Measurements from ENCODE around the gene GALNT17. TPM values are rescaled to one million over a fixed set of nuclear protein-coding genes. Genes with fewer than 3 reads are reported as not detected.

The GALNT17 gene
- total RNA-seq, 2 experiments from 2014 or later = not detected

DNA sequence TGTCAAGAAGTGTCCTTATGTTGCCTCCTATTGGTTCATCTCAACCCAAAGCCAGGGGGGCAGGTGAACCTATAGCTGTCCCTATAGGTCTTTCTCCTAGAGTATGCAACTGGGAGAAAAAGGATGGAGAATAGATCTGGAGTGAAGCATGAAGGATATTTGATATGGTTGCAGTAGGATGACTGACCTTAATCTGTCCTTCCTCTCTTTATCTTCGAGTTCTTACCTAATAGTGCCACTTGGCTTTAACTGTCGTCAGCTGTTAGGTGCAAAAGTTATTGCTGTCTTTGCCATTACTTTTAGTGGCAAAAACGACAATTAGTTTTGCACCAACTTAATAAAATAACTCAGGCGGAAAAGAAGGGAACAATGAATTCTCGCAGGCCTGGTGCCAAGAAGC lies 196.0 kb downstream of the GALNT17 start:
- Mint-ChIP-seq H3K4me3 (no peak overlapping the region), H3K27me3 (no peaks in the 10 kb centered on the region), H3K27ac (no peak overlapping the region), H3K4me1 (no peaks in the 10 kb centered on the region), H3K36me3 (ENCODE audit: low read depth) (no peaks in the 10 kb centered on the region), H3K9me3 (ENCODE audit: low read depth) (peaks cover 11% of the 10 kb centered on the region)
- CTCF ChIA-PET = no interaction called here
- ATAC-seq = no peak
- POLR2A ChIA-PET = no interaction called here
- intact Hi-C loops (cut with DNase I, micrococcal nuclease) = no loop called here
- DNase-seq = no peak

- Mint-ChIP-seq H3K27ac (no peak overlapping the region), H3K4me3 (no peak overlapping the region), H3K27me3 (no peaks in the 10 kb centered on the region), H3K36me3 (ENCODE audit: low read depth) (no peaks in the 10 kb centered on the region), H3K9me3 (ENCODE audit: low read depth) (peaks cover 11% of the 10 kb centered on the region), H3K4me1 (no peaks in the 10 kb centered on the region)
- POLR2A ChIA-PET = no interaction called here
- CTCF ChIA-PET = no interaction called here
- no peak for ATAC-seq
- intact Hi-C loops (cut with DNase I, micrococcal nuclease) = no loop called here
- DNase-seq = no peak
Measured at GRCh38 chr7:71329030-71329660, 197.2 kb downstream of the GALNT17 start.

DNA sequence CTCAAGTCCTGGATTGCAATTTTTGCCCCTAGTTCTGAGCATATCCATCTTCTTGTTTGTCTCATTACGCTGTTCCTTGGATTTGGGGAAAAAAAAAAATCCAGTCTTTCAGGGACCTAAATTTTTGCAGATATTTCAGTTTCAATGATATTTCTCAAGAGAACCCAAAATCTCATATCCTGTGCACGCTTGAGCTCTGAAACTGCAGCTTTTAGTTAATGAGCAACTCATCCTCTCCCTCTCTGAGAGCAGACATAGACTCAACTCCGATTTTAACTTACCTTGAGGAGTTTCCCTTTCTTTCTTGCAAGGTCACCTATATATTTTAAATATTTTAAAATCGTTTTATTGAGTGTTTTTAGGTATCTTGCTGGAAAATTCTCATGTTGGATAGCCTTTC lies 200.3 kb downstream of the GALNT17 start:
- no peaks in the 10 kb centered on the region for H3K4me1 Mint-ChIP-seq
- H3K36me3 Mint-ChIP-seq (ENCODE audit: low read depth) = no peaks in the 10 kb centered on the region
- no peak for DNase-seq
- H3K9me3 Mint-ChIP-seq (ENCODE audit: low read depth) = peaks cover 10% of the 10 kb centered on the region
- intact Hi-C loops (cut with DNase I, micrococcal nuclease) = no loop called here
- ChIA-PET POLR2A (no interaction called here), CTCF (no interaction called here)
- ATAC-seq = no peak
- H3K27me3 Mint-ChIP-seq = no peaks in the 10 kb centered on the region
- H3K27ac Mint-ChIP-seq = no peak overlapping the region
- H3K4me3 Mint-ChIP-seq = no peak overlapping the region

DNA sequence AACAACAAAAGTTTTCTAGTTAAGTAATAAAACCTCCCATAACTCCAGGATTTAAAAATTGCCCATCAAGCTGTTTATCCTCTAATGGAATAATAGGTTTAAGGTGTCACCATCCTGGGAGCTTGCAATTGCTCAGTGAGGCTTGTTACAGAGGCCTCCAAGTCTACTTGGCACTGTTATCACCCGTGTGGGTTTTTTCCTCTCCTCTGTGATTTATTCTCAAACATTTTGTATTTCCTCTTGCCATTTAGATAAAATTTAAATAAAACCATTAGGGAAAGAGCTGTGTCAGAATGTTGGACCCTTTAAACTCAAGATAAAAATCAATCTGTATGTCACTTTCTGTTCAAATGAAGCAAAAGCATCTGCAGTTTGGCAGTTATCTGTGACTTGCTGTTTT lies 202.6 kb downstream of the GALNT17 start:
- ChIA-PET POLR2A (no interaction called here), CTCF (no interaction called here)
- no peak overlapping the region for H3K27ac Mint-ChIP-seq
- intact Hi-C loops (cut with DNase I, micrococcal nuclease) = no loop called here
- H3K4me1 Mint-ChIP-seq = no peaks in the 10 kb centered on the region
- no peaks in the 10 kb centered on the region for H3K27me3 Mint-ChIP-seq
- DNase-seq = no peak
- ATAC-seq = no peak
- peaks cover 4% of the 10 kb centered on the region for H3K9me3 Mint-ChIP-seq (ENCODE audit: low read depth)
- no peak overlapping the region for H3K4me3 Mint-ChIP-seq
- H3K36me3 Mint-ChIP-seq (ENCODE audit: low read depth) = no peaks in the 10 kb centered on the region

DNA sequence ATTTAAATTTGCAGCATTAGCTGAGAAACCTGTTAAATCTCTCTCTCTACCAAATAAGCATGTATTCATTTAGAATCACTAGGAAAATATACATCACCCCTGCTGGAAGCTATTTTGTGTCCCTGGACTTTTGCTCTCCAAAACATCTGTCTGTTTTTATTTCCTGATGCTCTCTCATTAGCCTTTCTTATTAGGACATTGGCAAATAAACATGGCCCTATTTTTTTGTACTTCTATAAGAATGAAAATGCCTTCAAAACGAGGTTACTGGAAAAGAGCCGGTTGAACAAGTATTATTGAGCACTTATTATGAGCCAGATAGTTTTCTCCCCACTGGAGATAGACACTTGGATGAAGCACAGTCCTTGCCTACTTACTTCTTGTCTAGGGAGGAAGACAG lies 206.9 kb downstream of the GALNT17 start:
- Mint-ChIP-seq H3K27ac (no peak overlapping the region), H3K36me3 (ENCODE audit: low read depth) (no peaks in the 10 kb centered on the region), H3K9me3 (ENCODE audit: low read depth) (peaks cover 13% of the 10 kb centered on the region), H3K4me1 (no peaks in the 10 kb centered on the region), H3K27me3 (no peaks in the 10 kb centered on the region), H3K4me3 (no peak overlapping the region)
- ATAC-seq (no peak), DNase-seq (no peak)
- ChIA-PET POLR2A (no interaction called here), CTCF (no interaction called here)
- intact Hi-C loops (cut with DNase I, micrococcal nuclease) = no loop called here

GRCh38 chr7:71339924-71340323 lies 208.0 kb downstream of the GALNT17 start:
- ATAC-seq (no peak), DNase-seq (no peak)
- Mint-ChIP-seq H3K4me3 (no peak overlapping the region), H3K36me3 (ENCODE audit: low read depth) (no peaks in the 10 kb centered on the region), H3K27ac (no peak overlapping the region), H3K9me3 (ENCODE audit: low read depth) (peaks cover 21% of the 10 kb centered on the region), H3K4me1 (no peaks in the 10 kb centered on the region), H3K27me3 (no peaks in the 10 kb centered on the region)
- ChIA-PET CTCF (no interaction called here), POLR2A (no interaction called here)
- intact Hi-C loops (cut with DNase I, micrococcal nuclease) = no loop called here

DNA sequence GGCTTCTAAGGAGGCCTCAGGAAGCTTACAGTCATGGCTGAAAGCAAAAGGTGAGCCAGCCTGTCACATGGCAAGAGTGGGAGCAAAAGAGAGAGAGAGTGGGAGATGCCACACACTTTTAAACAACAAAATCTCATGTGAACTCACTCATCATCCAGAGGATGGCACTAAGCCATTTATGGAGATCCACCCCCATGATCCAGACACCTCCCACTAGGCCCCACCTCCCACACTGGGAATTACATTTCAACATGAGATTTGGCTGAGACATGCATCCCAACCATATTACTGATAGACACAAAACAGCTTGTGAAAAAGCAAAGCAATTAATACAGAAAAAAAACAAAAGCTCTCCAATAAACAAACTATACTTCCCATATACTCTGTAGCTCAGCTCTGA lies 210.3 kb downstream of the GALNT17 start:
- Mint-ChIP-seq H3K9me3 (ENCODE audit: low read depth) (peaks cover 22% of the 10 kb centered on the region), H3K36me3 (ENCODE audit: low read depth) (no peaks in the 10 kb centered on the region), H3K27ac (no peak overlapping the region), H3K4me1 (no peaks in the 10 kb centered on the region), H3K27me3 (no peaks in the 10 kb centered on the region), H3K4me3 (no peak overlapping the region)
- intact Hi-C loops (cut with DNase I, micrococcal nuclease) = no loop called here
- POLR2A ChIA-PET = no interaction called here
- ATAC-seq (no peak), DNase-seq (no peak)
- CTCF ChIA-PET = no interaction called here

GRCh38 chr7:71343039-71343438 lies 211.1 kb downstream of the GALNT17 start:
- DNase-seq (no peak), ATAC-seq (no peak)
- Mint-ChIP-seq H3K36me3 (ENCODE audit: low read depth) (no peaks in the 10 kb centered on the region), H3K27me3 (no peaks in the 10 kb centered on the region), H3K4me3 (no peak overlapping the region), H3K4me1 (no peaks in the 10 kb centered on the region), H3K27ac (no peak overlapping the region), H3K9me3 (ENCODE audit: low read depth) (peaks cover 22% of the 10 kb centered on the region)
- ChIA-PET POLR2A (no interaction called here), CTCF (interaction anchor here (0.5 kb wide), 1 partner anchor 37 kb away, joined by 4 read pairs; no protein-coding TSS in a partner anchor)
- intact Hi-C loops (cut with DNase I, micrococcal nuclease) = no loop called here

GRCh38 chr7:71343892-71344291 lies 211.9 kb downstream of the GALNT17 start:
- CTCF ChIA-PET = no interaction called here
- POLR2A ChIA-PET = no interaction called here

GRCh38 chr7:71345117-71345884 lies 213.4 kb downstream of the GALNT17 start:
- H3K27me3 Mint-ChIP-seq = no peaks in the 10 kb centered on the region
- intact Hi-C loops (cut with DNase I, micrococcal nuclease) = no loop called here
- ATAC-seq (no peak), DNase-seq (no peak)
- POLR2A ChIA-PET = no interaction called here
- CTCF ChIA-PET = interaction anchor here (0.7 kb wide), 1 partner anchor 386 kb away, joined by 4 read pairs; no protein-coding TSS in a partner anchor
- H3K27ac Mint-ChIP-seq = no peak overlapping the region
- H3K4me1 Mint-ChIP-seq = no peaks in the 10 kb centered on the region
- no peak overlapping the region for H3K4me3 Mint-ChIP-seq
- no peaks in the 10 kb centered on the region for H3K36me3 Mint-ChIP-seq (ENCODE audit: low read depth)
- peaks cover 31% of the 10 kb centered on the region for H3K9me3 Mint-ChIP-seq (ENCODE audit: low read depth)

More at GRCh38 chr7:71343892-71344291, 211.9 kb downstream of the GALNT17 start:
- Mint-ChIP-seq H3K36me3 (ENCODE audit: low read depth) (no peaks in the 10 kb centered on the region), H3K4me1 (no peaks in the 10 kb centered on the region), H3K27ac (no peak overlapping the region), H3K9me3 (ENCODE audit: low read depth) (peaks cover 27% of the 10 kb centered on the region), H3K4me3 (no peak overlapping the region), H3K27me3 (no peaks in the 10 kb centered on the region)
- DNase-seq (no peak), ATAC-seq (no peak)
- intact Hi-C loops (cut with DNase I, micrococcal nuclease) = no loop called here

GRCh38 chr7:71348821-71349681 lies 217.1 kb downstream of the GALNT17 start:
- H3K4me3 Mint-ChIP-seq = no peak overlapping the region
- CTCF ChIA-PET = no interaction called here
- ATAC-seq (no peak), DNase-seq (no peak)
- no peaks in the 10 kb centered on the region for H3K36me3 Mint-ChIP-seq (ENCODE audit: low read depth)
- intact Hi-C loops (cut with DNase I, micrococcal nuclease) = no loop called here
- no peaks in the 10 kb centered on the region for H3K27me3 Mint-ChIP-seq
- no peak overlapping the region for H3K27ac Mint-ChIP-seq
- POLR2A ChIA-PET = no interaction called here
- peaks cover 28% of the 10 kb centered on the region for H3K9me3 Mint-ChIP-seq (ENCODE audit: low read depth)
- H3K4me1 Mint-ChIP-seq = no peaks in the 10 kb centered on the region
